ENCODE measurements around the gene CATSPERD.
"Not testable (repeated sequence)": the region's sequence is repeated elsewhere in the genome, so short reads cannot be mapped to it uniquely, and the experiment has no call there.

CATSPERD gene

GRCh38 chr19:5743630-5744029 lies 23.2 kb downstream of the CATSPERD start:
- DNase-seq, result no peak

DNA sequence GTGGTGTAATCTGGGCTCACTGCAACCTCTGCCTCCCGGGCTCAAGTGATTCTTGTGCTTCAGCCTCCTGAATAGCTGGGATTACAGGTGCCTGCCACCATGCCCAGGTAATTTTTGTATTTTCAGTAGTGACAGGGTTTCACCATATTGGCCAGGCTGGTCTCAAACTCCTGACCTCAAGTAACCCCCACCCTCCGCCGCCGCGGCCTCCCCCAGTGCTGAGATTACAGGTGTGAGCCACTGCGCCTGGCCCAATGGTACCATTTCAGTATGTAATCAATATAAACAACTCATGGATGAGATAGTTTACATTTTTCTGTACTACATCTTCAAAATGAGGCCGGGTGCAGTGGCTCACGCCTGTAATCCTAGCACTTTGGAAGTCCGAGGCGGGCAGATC lies 24.6 kb downstream of the CATSPERD start:
- DNase-seq, result not testable (repeated sequence)

DNA sequence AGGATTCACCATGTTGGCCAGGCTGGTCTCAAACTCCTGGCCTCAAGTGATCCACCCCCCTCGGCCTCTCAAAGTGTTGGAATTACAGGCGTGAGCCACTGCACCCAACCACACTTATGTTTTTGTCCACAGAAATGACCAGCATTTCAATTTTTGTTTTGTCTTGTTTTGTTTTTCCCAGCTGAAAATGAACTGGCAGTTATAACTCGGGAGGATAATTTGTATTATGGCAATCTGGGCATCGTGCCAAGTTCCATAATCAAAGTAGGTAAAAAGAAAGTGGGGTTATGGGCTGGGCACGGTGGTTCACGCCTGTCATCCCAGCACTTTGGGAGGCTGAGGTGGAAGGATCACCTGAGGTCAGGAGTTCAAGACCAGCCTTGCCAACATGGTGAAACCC lies 28.5 kb downstream of the CATSPERD start:
- DNase-seq, result peak; percentile 9

GRCh38 chr19:5749505-5749904 lies 29.1 kb downstream of the CATSPERD start:
- no peak for DNase-seq

DNA sequence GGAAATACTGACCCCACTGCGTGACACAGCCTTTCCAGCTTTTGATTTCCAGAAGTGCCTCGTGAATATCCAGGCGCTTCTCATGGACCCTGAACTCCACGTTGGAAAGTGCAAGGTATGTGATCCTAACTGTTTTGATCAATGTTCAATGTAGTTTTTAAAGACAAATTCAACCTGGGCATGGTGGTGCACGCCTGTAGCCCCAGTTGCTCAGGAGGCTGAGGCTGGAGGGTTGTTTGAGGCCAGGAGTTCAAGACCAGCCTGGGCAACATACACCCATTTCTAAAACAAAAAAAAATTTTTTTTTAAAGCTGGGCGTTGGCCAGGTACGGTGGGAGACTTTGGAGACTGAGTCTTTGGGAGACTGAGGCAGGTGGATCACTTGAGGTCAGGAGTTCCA lies 31.3 kb downstream of the CATSPERD start:
- DNase-seq, result no peak

GRCh38 chr19:5753743-5754142 lies 33.3 kb downstream of the CATSPERD start:
- no peak for DNase-seq

GRCh38 chr19:5762608-5763217 lies 42.3 kb downstream of the CATSPERD start:
- DNase-seq, result no peak

- no peak for DNase-seq
These were observed 44.8 kb downstream of the CATSPERD start for GRCh38 chr19:5765220-5765619.

- DNase-seq, result no peak
These were observed 47.5 kb downstream of the CATSPERD start for GRCh38 chr19:5767949-5768348.

DNA sequence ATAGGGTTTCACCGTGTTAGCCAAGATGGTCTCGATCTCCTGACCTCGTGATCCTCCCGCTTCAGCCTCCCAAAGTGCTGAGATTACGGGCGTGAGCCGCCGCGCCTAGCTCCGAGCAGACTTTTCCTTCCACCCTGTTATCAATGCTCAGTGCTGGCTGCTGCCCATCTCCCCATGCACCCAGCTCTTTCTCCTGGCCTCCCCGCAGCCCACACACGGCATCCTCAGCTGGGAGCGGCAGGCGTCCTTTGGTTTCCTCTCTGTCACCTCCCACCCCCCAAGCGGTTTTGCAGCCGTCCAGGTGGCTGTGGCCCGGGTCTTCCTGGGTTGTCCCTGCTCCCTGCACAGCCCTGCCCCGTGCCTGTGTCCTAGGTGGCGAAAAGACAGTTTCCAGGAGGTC lies 52.0 kb downstream of the CATSPERD start:
- no peak for DNase-seq

DNA sequence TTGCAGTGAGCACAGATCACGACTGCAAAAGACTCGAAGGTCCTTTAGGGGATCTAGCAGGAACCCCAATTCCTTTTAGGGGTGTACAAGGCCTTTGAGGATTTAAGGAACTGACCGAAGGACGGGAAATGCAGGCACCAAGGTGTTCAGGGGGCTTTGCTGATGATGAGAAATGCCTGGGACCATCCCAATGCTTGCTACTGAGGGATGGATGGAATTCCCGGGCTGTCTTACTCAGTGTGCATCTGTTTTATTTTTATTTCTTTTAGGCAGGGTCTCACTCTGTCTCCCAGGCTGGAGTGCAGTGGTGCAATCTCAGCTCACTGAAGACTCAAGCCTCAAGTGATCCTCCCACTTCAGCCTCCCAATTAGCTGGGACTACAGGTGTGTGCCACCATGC lies 52.8 kb downstream of the CATSPERD start:
- DNase-seq, result no peak

GRCh38 chr19:5774921-5775320 lies 54.5 kb downstream of the CATSPERD start:
- no peak for DNase-seq

GRCh38 chr19:5775668-5776309 lies 55.4 kb downstream of the CATSPERD start:
- DNase-seq, result no peak

GRCh38 chr19:5778402-5778801 lies 58.0 kb downstream of the CATSPERD start:
- no peak for DNase-seq

DNA sequence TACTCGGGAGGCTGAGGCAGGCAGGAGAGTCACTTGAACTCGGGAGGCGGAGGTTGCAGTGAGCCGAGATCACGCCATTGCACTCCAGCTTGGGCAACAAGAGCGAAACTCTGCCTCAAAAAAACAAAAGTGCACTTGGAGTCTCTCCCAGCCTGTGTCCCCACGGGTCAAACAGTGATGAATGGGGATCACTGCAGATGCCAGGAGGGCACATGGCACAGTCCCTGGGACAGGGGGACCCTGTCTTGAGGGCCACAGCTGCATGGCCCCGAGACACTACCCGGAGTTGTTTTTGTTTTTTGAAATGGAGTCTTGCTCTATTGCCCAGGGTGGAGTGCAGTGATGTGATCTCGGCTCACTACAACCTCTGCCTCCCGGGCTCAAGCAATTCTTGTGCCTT lies 60.5 kb downstream of the CATSPERD start:
- not testable (repeated sequence) for DNase-seq

GRCh38 chr19:5782322-5782721 lies 61.9 kb downstream of the CATSPERD start:
- no peak for DNase-seq

- DNase-seq, result no peak
These were observed 62.8 kb downstream of the CATSPERD start for GRCh38 chr19:5782945-5783919.

DNA sequence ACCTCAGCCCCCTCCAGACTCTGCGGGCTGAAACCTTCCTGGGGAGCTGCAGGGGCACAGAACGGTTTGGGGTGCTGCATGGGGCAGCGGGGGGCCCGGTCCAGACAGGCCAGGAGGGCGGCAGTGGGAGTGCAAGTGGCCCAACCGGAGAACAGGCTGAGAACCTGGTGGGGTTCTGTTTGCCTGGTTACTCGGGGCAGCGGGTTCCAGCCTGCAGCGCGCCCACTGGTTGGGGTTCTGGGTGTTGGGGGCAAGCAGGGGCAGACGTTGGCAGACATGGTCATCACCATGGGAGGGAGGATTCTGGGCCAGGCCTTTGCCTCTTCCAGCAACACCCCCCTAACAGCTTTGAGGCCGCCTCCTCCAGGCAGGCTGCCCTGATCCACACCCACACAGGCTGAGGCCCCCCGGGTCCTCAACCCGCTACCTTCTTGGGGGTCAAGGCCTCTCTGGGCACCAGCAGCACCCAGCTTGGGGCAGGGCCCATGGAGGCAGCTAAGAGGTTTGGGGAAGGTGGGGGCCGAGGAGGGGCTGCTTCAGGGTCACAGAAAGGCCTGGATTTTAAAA lies 64.2 kb downstream of the CATSPERD start, which contains the start of gene PRR22:
Gene PRR22, minus strand, starts transcription at position 166 of the 567 bp plus-strand sequence. Its CDS starts 86 bp downstream, at position 80.
- DNase-seq, result no peak

GRCh38 chr19:5785423-5785822 lies 65.0 kb downstream of the CATSPERD start:
- DNase-seq, result no peak

DNA sequence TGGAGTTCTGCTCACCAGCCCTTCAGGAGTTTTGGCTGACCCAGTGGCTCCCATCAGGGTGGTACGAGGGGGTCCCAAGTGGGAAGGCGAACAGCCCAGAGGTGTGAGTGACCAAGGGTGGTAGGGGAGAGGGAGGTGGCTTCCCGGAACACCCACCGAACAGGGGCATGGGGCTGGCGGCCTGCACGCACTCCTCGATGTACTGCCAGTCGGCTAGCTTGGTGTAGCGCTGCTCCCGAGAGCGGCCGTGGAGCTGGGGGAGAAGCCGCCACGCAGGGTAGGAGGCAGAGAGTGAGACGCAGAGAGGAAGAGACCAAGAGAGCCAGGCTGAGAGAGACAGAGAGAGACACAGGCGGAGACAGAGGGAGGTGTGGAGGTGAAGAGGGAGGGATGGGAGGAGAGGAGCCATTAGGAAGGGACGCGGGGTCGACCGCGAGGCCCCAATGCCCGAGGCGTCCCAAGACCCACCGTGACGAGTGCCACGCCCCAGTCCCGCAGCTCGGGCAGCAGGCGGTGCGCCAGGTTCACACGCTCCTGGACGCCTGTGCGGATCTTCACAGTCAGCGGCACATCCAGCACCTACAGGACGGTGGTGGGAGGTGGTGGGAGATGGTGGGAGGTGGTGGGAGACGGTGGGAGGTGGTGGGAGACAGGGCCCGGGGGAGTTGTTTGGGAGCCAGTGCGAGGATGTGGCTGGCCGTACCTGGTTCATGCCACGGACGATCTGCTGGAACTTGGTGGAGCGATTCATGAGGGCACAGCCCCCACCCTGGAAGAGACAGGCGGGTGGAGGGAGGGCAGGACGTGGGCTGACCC lies 66.4 kb downstream of the CATSPERD start:
- DNase-seq, result no peak

DNA sequence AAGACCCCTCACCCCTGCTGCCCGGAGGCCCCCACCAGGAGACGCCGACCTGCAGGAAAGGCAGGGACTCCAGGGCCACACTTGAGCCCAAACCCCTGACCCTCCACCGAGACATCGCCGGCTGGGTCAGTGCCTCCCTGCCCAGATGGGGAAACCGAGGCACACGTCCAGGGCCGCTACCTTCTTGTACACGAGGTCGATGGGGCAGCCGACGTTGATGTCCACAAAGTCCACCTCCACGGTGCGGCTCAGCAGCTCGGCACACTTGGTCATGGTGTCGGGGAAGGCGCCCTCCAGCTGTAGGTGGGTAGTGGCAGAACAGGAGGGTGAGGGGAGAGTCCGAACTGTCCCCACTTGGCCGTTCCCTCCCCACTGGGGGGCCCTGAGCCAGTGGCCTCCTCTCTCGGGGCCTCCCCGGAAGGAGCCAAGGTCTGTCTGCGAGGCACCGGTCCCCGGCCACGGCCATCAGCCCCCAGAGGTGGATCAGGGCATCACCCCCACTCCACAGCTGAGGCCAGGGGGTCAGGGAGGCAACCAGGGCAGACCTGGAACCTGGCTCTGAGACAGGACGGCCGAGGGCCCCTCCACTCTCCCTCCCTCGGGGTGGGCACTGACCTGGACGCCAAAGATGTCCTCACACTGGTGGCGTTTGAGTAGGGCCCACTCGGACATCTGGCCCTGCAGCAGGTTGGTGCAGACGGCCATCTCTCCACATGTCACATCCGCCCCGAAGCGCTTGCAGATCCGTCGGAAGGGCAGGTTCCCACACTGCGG lies 67.2 kb downstream of the CATSPERD start:
- no peak for DNase-seq

GRCh38 chr19:5788422-5788821 lies 68.0 kb downstream of the CATSPERD start:
- DNase-seq, result no peak
